K562 (cell line): ENCODE measurements around the gene MOB3B. TPM values are rescaled to one million over a fixed set of nuclear protein-coding genes. Genes with fewer than 3 reads are reported as not detected.

Experiments used
- ATF7 ChIP-seq: fragments of 450-650 bp; IDR thresholded peaks from 2 replicates; pipeline ENCODE4 v1.7.1; 2014; ENCODE audit warnings: mild to moderate bottlenecking, moderate library complexity
- C11orf30 ChIP-seq: fragments of 450-650 bp; IDR thresholded peaks from 2 replicates; pipeline ENCODE4 v1.6.1; 2016; ENCODE audit warnings: low read depth, mild to moderate bottlenecking
- FOXJ3 ChIP-seq: sonication (generic); formaldehyde crosslinking; IDR thresholded peaks from 2 replicates; pipeline ENCODE4 v1.4.0; 2020; ENCODE audit warnings: mild to moderate bottlenecking, missing genetic modification reagents
- HCFC1 ChIP-seq: IDR thresholded peaks from 2 replicates; pipeline ENCODE4 v1.6.1; 2012; ENCODE audit warnings: low read depth, low read length, improper control_type of control experiment
- HEY1 ChIP-seq: fragments of 250-450 bp; sonication (Bioruptor Pico); IDR thresholded peaks from 2 replicates; pipeline ENCODE4 v1.5.0; 2020; ENCODE audit warnings: mild to moderate bottlenecking, moderate library complexity, borderline replicate concordance
- HLTF ChIP-seq: fragments of 450-650 bp; IDR thresholded peaks from 2 replicates; pipeline ENCODE4 v1.6.1; 2016
- IRF9 ChIP-seq: fragments of 450-650 bp; IDR thresholded peaks from 2 replicates; pipeline ENCODE4 v1.6.1; 2016; ENCODE audit warnings: missing biosample characterization, missing genetic modification characterization
- KDM1A ChIP-seq, 2 experiments: fragments of 450-650 bp; IDR thresholded peaks; 2 replicates each; pipeline ENCODE4 v1.6.1; 2016; ENCODE audit warnings: mild to moderate bottlenecking in 2 of 2
- KHSRP ChIP-seq: fragments of 450-650 bp; IDR thresholded peaks from 2 replicates; pipeline ENCODE4 v1.6.1; 2017
- MECOM ChIP-seq: fragments of 250-450 bp; sonication (Bioruptor Pico); IDR thresholded peaks from 2 replicates; pipeline ENCODE4 v1.8.0; 2022; ENCODE audit warnings: inconsistent platforms
- NR2C1 ChIP-seq, 2 experiments: fragments of 450-650 bp; IDR thresholded peaks; 2 replicates each; pipeline ENCODE4 v1.6.1; 2017; ENCODE audit warnings: mild to moderate bottlenecking in 2 of 2, antibody characterized with exemption in 1 of 2, inconsistent platforms in 1 of 2, missing compliant biosample characterization in 1 of 2, missing genetic modification characterization in 1 of 2
- NR4A1 ChIP-seq, 2 experiments: fragments of 250-450 bp in 1 of 2; fragments of 450-650 bp in 1 of 2; sonication (Bioruptor Pico) in 1 of 2; IDR thresholded peaks; 2 replicates each; pipeline versions ENCODE4 v1.4.0 to v1.6.1; 2016 to 2020; ENCODE audit warnings: mild to moderate bottlenecking in 2 of 2, missing compliant biosample characterization in 1 of 2, missing genetic modification characterization in 1 of 2, moderate library complexity in 1 of 2
- PKNOX1 ChIP-seq: fragments of 450-650 bp; IDR thresholded peaks from 2 replicates; pipeline ENCODE4 v1.6.1; 2016
- RBM15 ChIP-seq: fragments of 200-400 bp; formaldehyde crosslinking; IDR thresholded peaks from 2 replicates; pipeline ENCODE4 v1.6.1; 2018; ENCODE audit warnings: mild to moderate bottlenecking, low read length, moderate library complexity; ENCODE audit not compliant: insufficient read depth
- SIRT6 ChIP-seq: IDR thresholded peaks from one replicate; pipeline ENCODE4 v1.6.1; 2012; ENCODE audit warnings: low read depth, mild to moderate bottlenecking, control low read depth, inconsistent platforms, low read length, moderate library complexity
- SREBF1 ChIP-seq: fragments of 150-350 bp; IDR thresholded peaks from 2 replicates; pipeline ENCODE4 v1.6.1; 2014; ENCODE audit warnings: antibody characterized with exemption, low read depth, low read length, borderline replicate concordance
- SRSF9 ChIP-seq: fragments of 200-400 bp; formaldehyde crosslinking; IDR thresholded peaks from 2 replicates; pipeline ENCODE4 v1.6.1; 2017; ENCODE audit warnings: low read depth, low read length, borderline replicate concordance
- UBTF ChIP-seq, 2 experiments: IDR thresholded peaks; 2 replicates each; pipeline ENCODE4 v1.6.1; 2012; ENCODE audit warnings: improper control_type of control experiment in 2 of 2, low read depth in 2 of 2, low read length in 2 of 2, borderline replicate concordance in 1 of 2
- YY1 ChIP-seq, 3 experiments: IDR thresholded peaks; 2 replicates each; pipeline ENCODE4 v1.6.1; 2011; ENCODE audit warnings: low read length in 2 of 3, mild to moderate bottlenecking in 2 of 3, moderate library complexity in 2 of 3, borderline replicate concordance in 1 of 3, control low read depth in 1 of 3, low read depth in 1 of 3; ENCODE audit not compliant: insufficient read depth in 3 of 3, insufficient replicate concordance in 2 of 3, control insufficient read depth in 1 of 3, insufficient read length in 1 of 3; ENCODE audit errors: extremely low read depth in 1 of 3
- ZNF507 ChIP-seq: conservative IDR thresholded peaks from 2 replicates; pipeline ENCODE4 v1.6.1; 2017; ENCODE audit warnings: missing genetic modification characterization, missing compliant biosample characterization
- ZNF551 ChIP-seq: fragments of 250-450 bp; sonication (Bioruptor Pico); IDR thresholded peaks from 2 replicates; pipeline ENCODE4 v1.5.0; 2021; ENCODE audit warnings: mild to moderate bottlenecking, moderate library complexity
- ZNF778 ChIP-seq: fragments of 450-650 bp; formaldehyde crosslinking; IDR thresholded peaks from 2 replicates; pipeline ENCODE4 v1.4.0; 2020; ENCODE audit warnings: mild to moderate bottlenecking, moderate library complexity
- ZNF830 ChIP-seq: fragments of 250-450 bp; sonication (Bioruptor Pico); IDR thresholded peaks from 2 replicates; pipeline ENCODE4 v1.5.0; 2021; ENCODE audit warnings: mild to moderate bottlenecking
- polyA plus RNA-seq, 8 experiments: library from polyadenylated mRNA; depleted of rRNA in 4 of 8; stranded (reverse) in 5 of 8; unstranded in 3 of 8; fragments of >200 nt; fragmentation: Nextera tagmentation in 2 of 8; fragmentation: Illumina TruSeq in 1 of 8; extraction: Ambion mirVana in 2 of 8; extraction: Trizol in 1 of 8; gene quantifications; 2 replicates each; pipeline versions ENCODE4 v1.2.1 to v1.2.3, GENCODE V29; 2011 to 2014; ENCODE audit warnings: inconsistent platforms in 1 of 8, missing spikeins in 1 of 8
- total RNA-seq, 7 experiments: library from RNA; depleted of rRNA in 6 of 7; stranded (reverse); fragments of >200 nt in 6 of 7; fragmentation: Illumina TruSeq in 2 of 7; extraction: Trizol in 2 of 7; gene quantifications; 2 replicates each; pipeline versions ENCODE4 v1.2.1 to v1.2.3, GENCODE V29; 2011 to 2021; ENCODE audit warnings: low replicate concordance in 1 of 7

The MOB3B gene
- total and polyA plus RNA-seq, 9 of the 15 experiments (the other 6 are each of a cell fraction or from before 2014, with no cell fraction given), result 3.6 to 12.8 (median 7.2) TPM

GRCh38 chr9:27573634-27574590 lies 44.3 kb upstream of the MOB3B start (continued):
- TF ChIP-seq UBTF (IDR thresholded peaks at IDR 0.05; ENCODE audit: borderline replicate concordance in 1 of 2, low read depth in 2 of 2, low read length in 2 of 2), result no peak
- TF ChIP-seq RBM15, result no peak
- TF ChIP-seq SRSF9, result no peak
- TF ChIP-seq SIRT6, result no peak
- no peak for TF ChIP-seq KDM1A (IDR thresholded peaks at IDR 0.05)
- TF ChIP-seq ZNF830, result no peak
- TF ChIP-seq ZNF778, result no peak
- TF ChIP-seq C11orf30, result no peak
- TF ChIP-seq FOXJ3 (CRISPR knock-in tag), result no peak
- TF ChIP-seq YY1 (IDR thresholded peaks at IDR 0.05; ENCODE audit: borderline replicate concordance in 1 of 3, control insufficient read depth in 1 of 3, extremely low read depth in 1 of 3, insufficient read depth in 3 of 3, insufficient read length in 1 of 3, insufficient replicate concordance in 2 of 3, low read depth in 1 of 3, low read length in 2 of 3), result peak in 2 of 3 experiments; percentile 75 to 90
- no peak for TF ChIP-seq IRF9 (tag)
- peak; percentile 93 for TF ChIP-seq ATF7
- no peak for TF ChIP-seq ZNF551
- no peak for TF ChIP-seq HLTF
- no peak for TF ChIP-seq ZNF507 (tag)
- TF ChIP-seq HCFC1, result peak; percentile 54; the same call in 1 of the 2 replicates
- TF ChIP-seq NR2C1 (IDR thresholded peaks at IDR 0.05), result no peak
- no peak for TF ChIP-seq NR2C1 (tag; IDR thresholded peaks at IDR 0.05)
- peak; percentile 56; the same call in 1 of the 2 replicates for TF ChIP-seq KHSRP
- no peak for TF ChIP-seq MECOM (CRISPR knock-in tag)
- TF ChIP-seq SREBF1, result no peak
- no peak for TF ChIP-seq HEY1 (CRISPR knock-in tag)
- TF ChIP-seq NR4A1 (CRISPR knock-in tag; IDR thresholded peaks at IDR 0.05), result no peak
- TF ChIP-seq NR4A1 (tag; IDR thresholded peaks at IDR 0.05), result no peak
- peak; percentile 71 for TF ChIP-seq PKNOX1
